DOHH2 (cell line): ENCODE data around the gene ABHD4.
A peak's percentile ranks its signal among the peaks of the same experiment; 100 is the strongest.

Experiments
- H3F3A ChIP-seq: fragments of 200-600 bp; sonication (generic), shearing (Covaris generic); 2 replicates; pipeline ENCODE4 v1.6.0; 2016; ENCODE audit warnings: antibody characterized with exemption, mild to moderate bottlenecking; ENCODE audit not compliant: control insufficient read depth, insufficient read depth
- H3K27ac ChIP-seq: fragments of 200-600 bp; sonication (generic); 2 replicates; pipeline ENCODE4 v1.5.1; 2014; ENCODE audit warnings: low read depth, mild to moderate bottlenecking, low read length, moderate library complexity
- H3K27me3 ChIP-seq: fragments of 200-600 bp; sonication (generic); 2 replicates; pipeline ENCODE4 v1.6.1; 2014; ENCODE audit warnings: mild to moderate bottlenecking, low read length, mixed read lengths; ENCODE audit not compliant: control insufficient read depth
- H3K36me3 ChIP-seq: fragments of 200-600 bp; sonication (generic); 2 replicates; pipeline ENCODE4 v1.6.1; 2014; ENCODE audit warnings: mild to moderate bottlenecking, low read length, moderate library complexity, mixed read lengths; ENCODE audit not compliant: control insufficient read depth
- H3K4me1 ChIP-seq: fragments of 200-600 bp; sonication (generic); 2 replicates; pipeline ENCODE4 v1.6.1; 2014; ENCODE audit warnings: mild to moderate bottlenecking, low read length, mixed read lengths; ENCODE audit not compliant: control insufficient read depth
- H3K4me2 ChIP-seq: fragments of 200-600 bp; sonication (generic); 2 replicates; pipeline ENCODE4 v1.6.0; 2014; ENCODE audit warnings: mild to moderate bottlenecking, low read length, moderate library complexity
- H3K4me3 ChIP-seq: fragments of 200-600 bp; sonication (generic); 2 replicates; pipeline ENCODE4 v1.5.1; 2014; ENCODE audit warnings: mild to moderate bottlenecking, low read length, mixed read lengths
- H3K79me2 ChIP-seq: fragments of 200-600 bp; sonication (generic); 2 replicates; pipeline ENCODE4 v1.6.1; 2014; ENCODE audit warnings: mild to moderate bottlenecking, low read length, mixed read lengths; ENCODE audit not compliant: control insufficient read depth
- H3K9me2 ChIP-seq: fragments of 200-600 bp; sonication (generic); replicated peaks from 2 replicates; pipeline ENCODE4 v1.6.1; 2014; ENCODE audit warnings: mild to moderate bottlenecking, low read length, mixed read lengths; ENCODE audit not compliant: control insufficient read depth
- H3K9me3 ChIP-seq: fragments of 200-600 bp; sonication (generic); 2 replicates; pipeline ENCODE4 v1.6.1; 2014; ENCODE audit warnings: antibody characterized with exemption, low read length, mixed read lengths; ENCODE audit not compliant: control insufficient read depth, insufficient read depth
- H4K20me1 ChIP-seq: fragments of 200-600 bp; sonication (generic); 2 replicates; pipeline ENCODE4 v1.6.0; 2014; ENCODE audit warnings: low read depth, mild to moderate bottlenecking, antibody characterized with exemption, low read length, moderate library complexity; ENCODE audit not compliant: control insufficient read depth, insufficient read depth
- CTCF ChIP-seq: fragments of 200-600 bp; sonication (generic); IDR thresholded peaks from one replicate; pipeline ENCODE4 v1.5.1; 2014; ENCODE audit warnings: antibody characterized with exemption, mild to moderate bottlenecking, low read depth, low read length; ENCODE audit not compliant: poor library complexity, severe bottlenecking
- EZH2phosphoT487 ChIP-seq: fragments of 200-600 bp; sonication (generic); IDR thresholded peaks from 2 replicates; pipeline ENCODE4 v1.6.1; 2017; ENCODE audit warnings: borderline replicate concordance, mild to moderate bottlenecking, antibody characterized with exemption, low read length, moderate library complexity, mixed read lengths

Gene ABHD4

DNA sequence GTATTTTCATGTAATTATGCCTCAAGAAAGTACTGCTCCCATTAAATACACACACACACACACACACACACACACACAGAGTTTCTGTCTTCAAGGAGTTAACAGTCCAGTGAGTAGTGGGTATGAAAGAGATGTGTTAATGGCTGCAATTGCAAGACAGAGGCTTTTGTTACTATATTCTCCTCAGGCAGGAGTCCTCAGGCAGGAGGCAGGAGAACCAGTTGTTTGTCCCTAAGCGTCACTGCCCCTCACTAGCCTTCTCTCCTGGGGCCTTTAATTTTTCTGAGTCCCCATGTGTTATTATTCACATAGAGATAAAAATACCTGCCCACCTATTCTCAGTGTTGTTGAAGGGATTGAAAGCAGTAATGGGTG lies 40.3 kb upstream of the ABHD4 start:
- Histone ChIP-seq H3K4me2 (peak overlapping the region; percentile 94), H3K79me2 (no peaks in the 10 kb centered on the region), H3K4me3 (peak overlapping the region; percentile 77), H3K9me3 (no peaks in the 10 kb centered on the region), H3K27me3 (no peaks in the 10 kb centered on the region), H3F3A (peaks cover 42% of the 10 kb centered on the region), H4K20me1 (no peaks in the 10 kb centered on the region), H3K27ac (peak overlapping the region; percentile 99), H3K9me2 (no peaks in the 10 kb centered on the region), H3K36me3 (peaks cover 36% of the 10 kb centered on the region), H3K4me1 (peaks cover 95% of the 10 kb centered on the region)
- no peak for TF ChIP-seq CTCF
- TF ChIP-seq EZH2phosphoT487: no peak

DNA sequence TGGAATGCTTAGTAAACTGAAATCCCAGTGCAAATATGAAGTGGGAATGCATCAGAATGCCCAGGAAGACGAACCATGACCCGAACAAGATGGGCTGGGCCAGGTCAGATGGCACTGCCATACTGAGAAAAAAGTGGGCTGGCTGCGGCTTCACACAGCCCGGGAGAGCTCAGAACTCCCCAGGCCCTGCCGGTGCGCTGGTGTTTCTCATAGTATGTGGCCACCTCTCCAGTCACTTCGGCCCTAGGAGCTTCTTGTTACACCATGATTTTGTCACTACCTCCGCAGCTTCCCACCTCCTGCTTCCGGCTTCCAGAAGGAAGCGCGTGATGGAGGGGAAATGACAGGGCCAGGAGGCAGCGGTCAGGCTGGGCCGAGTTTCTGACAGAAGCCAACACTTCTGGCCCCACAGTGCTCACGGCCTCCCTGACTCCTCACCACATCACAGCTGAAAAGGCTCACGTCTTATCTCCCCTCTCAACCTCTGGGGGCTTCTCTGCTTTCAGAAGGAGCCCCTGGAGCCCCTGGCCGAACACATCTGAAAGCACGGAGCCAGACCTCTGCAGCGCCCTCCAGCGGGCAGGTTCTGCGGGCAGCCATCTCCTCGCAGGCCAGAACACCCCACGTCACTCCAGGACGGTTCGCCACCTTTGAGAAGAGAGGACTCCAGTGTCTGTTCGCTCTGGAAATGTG lies 39.7 kb upstream of the ABHD4 start:
- Histone ChIP-seq H3F3A (peaks cover 39% of the 10 kb centered on the region), H4K20me1 (no peaks in the 10 kb centered on the region), H3K9me3 (no peaks in the 10 kb centered on the region), H3K79me2 (no peaks in the 10 kb centered on the region), H3K9me2 (no peaks in the 10 kb centered on the region), H3K36me3 (peaks cover 34% of the 10 kb centered on the region), H3K4me3 (peak overlapping the region; percentile 77), H3K27me3 (no peaks in the 10 kb centered on the region), H3K4me1 (peaks cover 95% of the 10 kb centered on the region), H3K27ac (peak overlapping the region; percentile 99), H3K4me2 (peak overlapping the region; percentile 94)
- TF ChIP-seq CTCF (peak; percentile 25), EZH2phosphoT487 (no peak)

GRCh38 chr14:22559041-22559440 lies 39.1 kb upstream of the ABHD4 start:
- peaks cover 39% of the 10 kb centered on the region for H3F3A ChIP-seq
- TF ChIP-seq CTCF (no peak), EZH2phosphoT487 (no peak)
- H3K9me3 ChIP-seq: no peaks in the 10 kb centered on the region
- H3K79me2 ChIP-seq: peaks cover 5% of the 10 kb centered on the region
- H3K36me3 ChIP-seq: peaks cover 35% of the 10 kb centered on the region
- H4K20me1 ChIP-seq: no peaks in the 10 kb centered on the region
- H3K4me3 ChIP-seq: no peak overlapping the region
- H3K4me2 ChIP-seq: no peak overlapping the region
- peak overlapping the region; percentile 99 for H3K27ac ChIP-seq
- peaks cover 95% of the 10 kb centered on the region for H3K4me1 ChIP-seq
- no peaks in the 10 kb centered on the region for H3K9me2 ChIP-seq
- H3K27me3 ChIP-seq: no peaks in the 10 kb centered on the region
